PC-9 (cell line): ENCODE results near the gene ACTL8.

Source experiments
- EZH2 ChIP-seq: fragments of 200-600 bp; sonication (generic); IDR thresholded peaks from 2 replicates; pipeline ENCODE4 v1.8.0; 2017; ENCODE audit warnings: antibody characterized with exemption, low read depth
- TF ChIP-seq, protein P1 (sequence below): fragments of 200-600 bp; sonication (generic); conservative IDR thresholded peaks from 2 replicates; pipeline ENCODE4 v1.6.1; 2017; ENCODE audit warnings: mixed run types, antibody characterized with exemption, mild to moderate bottlenecking, moderate library complexity

DNA sequence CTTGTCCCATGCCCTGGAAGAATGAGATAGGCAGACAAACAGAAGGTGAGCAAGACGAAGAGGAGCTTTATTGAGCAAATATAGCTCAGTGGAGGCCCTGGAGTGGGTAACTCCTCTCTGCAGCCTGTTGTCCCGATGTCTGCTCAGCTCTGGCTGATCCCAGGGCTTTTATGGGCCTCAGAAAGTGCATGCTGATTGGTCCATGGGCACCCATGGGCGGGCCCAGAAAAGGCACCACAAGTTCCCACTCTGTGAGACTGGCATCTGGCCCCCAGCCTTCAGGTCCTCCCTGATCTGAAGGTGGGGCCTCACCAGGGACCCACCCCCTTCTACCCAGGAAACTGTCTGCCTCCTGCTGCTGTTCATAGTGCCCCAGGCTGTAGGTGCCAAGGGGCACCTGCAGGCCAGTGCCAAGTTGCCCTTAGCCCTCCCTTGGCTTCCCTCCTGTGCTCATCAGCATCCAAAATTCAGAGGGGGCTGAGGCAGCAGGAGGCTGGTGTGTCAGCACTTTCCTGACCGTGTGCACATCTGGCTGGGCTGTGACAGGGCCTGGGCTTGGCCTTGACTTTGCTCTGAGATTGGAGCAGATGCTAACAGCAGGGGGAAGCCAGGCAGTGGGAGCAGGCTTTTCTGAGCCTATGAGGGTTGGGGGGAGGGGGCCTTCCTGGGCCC is 35.4 kb downstream of the ACTL8 start:
- TF ChIP-seq, protein P1, sequence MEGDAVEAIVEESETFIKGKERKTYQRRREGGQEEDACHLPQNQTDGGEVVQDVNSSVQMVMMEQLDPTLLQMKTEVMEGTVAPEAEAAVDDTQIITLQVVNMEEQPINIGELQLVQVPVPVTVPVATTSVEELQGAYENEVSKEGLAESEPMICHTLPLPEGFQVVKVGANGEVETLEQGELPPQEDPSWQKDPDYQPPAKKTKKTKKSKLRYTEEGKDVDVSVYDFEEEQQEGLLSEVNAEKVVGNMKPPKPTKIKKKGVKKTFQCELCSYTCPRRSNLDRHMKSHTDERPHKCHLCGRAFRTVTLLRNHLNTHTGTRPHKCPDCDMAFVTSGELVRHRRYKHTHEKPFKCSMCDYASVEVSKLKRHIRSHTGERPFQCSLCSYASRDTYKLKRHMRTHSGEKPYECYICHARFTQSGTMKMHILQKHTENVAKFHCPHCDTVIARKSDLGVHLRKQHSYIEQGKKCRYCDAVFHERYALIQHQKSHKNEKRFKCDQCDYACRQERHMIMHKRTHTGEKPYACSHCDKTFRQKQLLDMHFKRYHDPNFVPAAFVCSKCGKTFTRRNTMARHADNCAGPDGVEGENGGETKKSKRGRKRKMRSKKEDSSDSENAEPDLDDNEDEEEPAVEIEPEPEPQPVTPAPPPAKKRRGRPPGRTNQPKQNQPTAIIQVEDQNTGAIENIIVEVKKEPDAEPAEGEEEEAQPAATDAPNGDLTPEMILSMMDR = no peak
- no peak for TF ChIP-seq EZH2
